Immature natural killer cell (primary cell): ENCODE measurements around the gene DPCD. TPM values are rescaled to one million over a fixed set of nuclear protein-coding genes. Genes with fewer than 3 reads are reported as not detected.

Experiments
- DNase-seq, 3 donors: peaks; one replicate each; pipeline ENCODE4 v3.0.0; 2022; ENCODE audit warnings: mixed read lengths in 1 of 3
- H3K27ac Mint-ChIP-seq, 6 donors: one replicate each; pipeline ENCODE4 v1.8.0; 2020; ENCODE audit warnings: mixed read lengths in 6 of 6, mild to moderate bottlenecking in 5 of 6, inconsistent platforms in 4 of 6, moderate library complexity in 3 of 6
- H3K27me3 Mint-ChIP-seq, 3 donors: one replicate each; pipeline ENCODE4 v1.8.0; 2020 to 2021; ENCODE audit warnings: low read depth in 3 of 3, mild to moderate bottlenecking in 3 of 3, mixed read lengths in 3 of 3, moderate library complexity in 3 of 3, inconsistent platforms in 1 of 3
- H3K36me3 Mint-ChIP-seq, 3 donors: one replicate each; pipeline ENCODE4 v1.8.0; 2020; ENCODE audit warnings: mixed read lengths in 3 of 3, inconsistent platforms in 2 of 3, mild to moderate bottlenecking in 2 of 3
- H3K4me1 Mint-ChIP-seq, 2 donors: one replicate each; pipeline ENCODE4 v1.8.0; 2020; ENCODE audit warnings: inconsistent platforms in 2 of 2, mild to moderate bottlenecking in 2 of 2, mixed read lengths in 2 of 2, moderate library complexity in 1 of 2
- H3K4me3 Mint-ChIP-seq, 5 donors: one replicate each; pipeline ENCODE4 v1.8.0; 2020; ENCODE audit warnings: mild to moderate bottlenecking in 5 of 5, mixed read lengths in 5 of 5, inconsistent platforms in 3 of 5, moderate library complexity in 3 of 5
- H3K9me3 Mint-ChIP-seq, 6 donors: one replicate each; pipeline ENCODE4 v1.8.0; 2020; ENCODE audit warnings: mild to moderate bottlenecking in 6 of 6, mixed read lengths in 6 of 6, inconsistent platforms in 4 of 6, moderate library complexity in 3 of 6
- polyA plus RNA-seq, 3 donors: library from polyadenylated mRNA; unstranded; fragments of 300-500 nt; fragmentation: Illumina TruSeq; gene quantifications; one replicate each; pipeline ENCODE4 v1.2.3, GENCODE V29; 2021

DPCD gene
- polyA plus RNA-seq, 3 donors from 2014 or later = 2.1 to 2.8 TPM; not detected in 1

GRCh38 chr10:101570428-101571270, 17.5 kb upstream of the DPCD start:
- no peak overlapping the region for H3K27ac Mint-ChIP-seq
- H3K36me3 Mint-ChIP-seq = peaks cover 0 to 3% (median 0%) of the 10 kb centered on the region in 3 donors
- H3K27me3 Mint-ChIP-seq = peaks cover 10 to 22% (median 15%) of the 10 kb centered on the region in 3 donors
- no peak for DNase-seq
- H3K4me3 Mint-ChIP-seq = peak overlapping the region in 4 of 5 donors; percentile 41 to 75 (median 60)
- H3K4me1 Mint-ChIP-seq = peaks cover 9 to 12% of the 10 kb centered on the region in 2 donors
- H3K9me3 Mint-ChIP-seq = no peaks in the 10 kb centered on the region

- no peak for DNase-seq
- Mint-ChIP-seq H3K9me3 (no peaks in the 10 kb centered on the region), H3K27ac (no peak overlapping the region), H3K4me3 (peak overlapping the region in 2 of 5 donors; percentile 18 to 62), H3K4me1 (peaks cover 9 to 10% of the 10 kb centered on the region in 2 donors), H3K27me3 (peaks cover 7 to 22% (median 11%) of the 10 kb centered on the region in 3 donors), H3K36me3 (peaks cover 0 to 3% (median 0%) of the 10 kb centered on the region in 3 donors)
Measured at GRCh38 chr10:101571271-101571925, 16.7 kb upstream of the DPCD start.

- Mint-ChIP-seq H3K27me3 (peaks cover 5 to 22% (median 11%) of the 10 kb centered on the region in 3 donors), H3K27ac (no peak overlapping the region), H3K4me3 (no peak overlapping the region), H3K4me1 (peaks cover 4 to 7% of the 10 kb centered on the region in 2 donors), H3K9me3 (no peaks in the 10 kb centered on the region), H3K36me3 (peaks cover 0 to 3% (median 0%) of the 10 kb centered on the region in 3 donors)
- DNase-seq = no peak
Measured at GRCh38 chr10:101572126-101572525, 16.0 kb upstream of the DPCD start.

GRCh38 chr10:101572785-101573184, 15.3 kb upstream of the DPCD start:
- peak overlapping the region in 1 of 5 donors; percentile 4 for H3K4me3 Mint-ChIP-seq
- no peaks in the 10 kb centered on the region for H3K9me3 Mint-ChIP-seq
- no peaks in the 10 kb centered on the region for H3K36me3 Mint-ChIP-seq
- peaks cover 0 to 7% of the 10 kb centered on the region in 2 donors for H3K4me1 Mint-ChIP-seq
- H3K27ac Mint-ChIP-seq = no peak overlapping the region
- DNase-seq = no peak
- H3K27me3 Mint-ChIP-seq = peaks cover 5 to 17% (median 9%) of the 10 kb centered on the region in 3 donors

GRCh38 chr10:101573885-101574753, 14.0 kb upstream of the DPCD start:
- H3K9me3 Mint-ChIP-seq = no peaks in the 10 kb centered on the region
- peaks cover 2 to 5% (median 3%) of the 10 kb centered on the region in 3 donors for H3K27me3 Mint-ChIP-seq
- H3K27ac Mint-ChIP-seq = no peak overlapping the region
- no peak for DNase-seq
- H3K4me3 Mint-ChIP-seq = no peak overlapping the region
- H3K36me3 Mint-ChIP-seq = peaks cover 4 to 6% (median 5%) of the 10 kb centered on the region in 3 donors
- peaks cover 0 to 7% of the 10 kb centered on the region in 2 donors for H3K4me1 Mint-ChIP-seq

- H3K27me3 Mint-ChIP-seq = peaks cover 0 to 3% (median 0%) of the 10 kb centered on the region in 3 donors
- H3K27ac Mint-ChIP-seq = no peak overlapping the region
- no peak for DNase-seq
- H3K9me3 Mint-ChIP-seq = no peaks in the 10 kb centered on the region
- H3K36me3 Mint-ChIP-seq = peaks cover 4 to 10% (median 5%) of the 10 kb centered on the region in 3 donors
- H3K4me3 Mint-ChIP-seq = no peak overlapping the region
- peaks cover 0 to 3% of the 10 kb centered on the region in 2 donors for H3K4me1 Mint-ChIP-seq
Measured at GRCh38 chr10:101575091-101575490, 13.0 kb upstream of the DPCD start.

- peak overlapping the region in 1 of 6 donors; percentile 49 for H3K27ac Mint-ChIP-seq
Measured at GRCh38 chr10:101575580-101576210, 12.4 kb upstream of the DPCD start.

GRCh38 chr10:101576211-101576863, 11.8 kb upstream of the DPCD start:
- H3K36me3 Mint-ChIP-seq = peaks cover 4 to 10% (median 5%) of the 10 kb centered on the region in 3 donors
- no peak for DNase-seq
- H3K4me3 Mint-ChIP-seq = no peak overlapping the region
- H3K27ac Mint-ChIP-seq = peak overlapping the region in 1 of 6 donors; percentile 49
- H3K27me3 Mint-ChIP-seq = no peaks in the 10 kb centered on the region
- H3K4me1 Mint-ChIP-seq = no peaks in the 10 kb centered on the region
- H3K9me3 Mint-ChIP-seq = no peaks in the 10 kb centered on the region

More at GRCh38 chr10:101575580-101576210, 12.4 kb upstream of the DPCD start:
- H3K4me1 Mint-ChIP-seq = peaks cover 0 to 2% of the 10 kb centered on the region in 2 donors
- H3K27me3 Mint-ChIP-seq = peaks cover 0 to 3% (median 0%) of the 10 kb centered on the region in 3 donors
- H3K9me3 Mint-ChIP-seq = no peaks in the 10 kb centered on the region
- DNase-seq = no peak
- H3K36me3 Mint-ChIP-seq = peaks cover 4 to 10% (median 5%) of the 10 kb centered on the region in 3 donors
- H3K4me3 Mint-ChIP-seq = no peak overlapping the region

GRCh38 chr10:101577121-101577871, 10.8 kb upstream of the DPCD start:
- no peaks in the 10 kb centered on the region for H3K9me3 Mint-ChIP-seq
- no peaks in the 10 kb centered on the region for H3K4me1 Mint-ChIP-seq
- H3K36me3 Mint-ChIP-seq = peaks cover 4 to 10% (median 5%) of the 10 kb centered on the region in 3 donors
- H3K27me3 Mint-ChIP-seq = no peaks in the 10 kb centered on the region
- H3K27ac Mint-ChIP-seq = no peak overlapping the region
- DNase-seq = no peak
- H3K4me3 Mint-ChIP-seq = no peak overlapping the region

GRCh38 chr10:101578192-101578591, 9.9 kb upstream of the DPCD start:
- H3K36me3 Mint-ChIP-seq = peaks cover 4 to 10% (median 5%) of the 10 kb centered on the region in 3 donors
- H3K4me1 Mint-ChIP-seq = no peaks in the 10 kb centered on the region
- H3K9me3 Mint-ChIP-seq = no peaks in the 10 kb centered on the region
- DNase-seq = no peak
- H3K27me3 Mint-ChIP-seq = no peaks in the 10 kb centered on the region
- H3K4me3 Mint-ChIP-seq = no peak overlapping the region
- no peak overlapping the region for H3K27ac Mint-ChIP-seq

GRCh38 chr10:101578803-101579515, 9.2 kb upstream of the DPCD start:
- Mint-ChIP-seq H3K27me3 (no peaks in the 10 kb centered on the region), H3K4me3 (no peak overlapping the region), H3K36me3 (peaks cover 4 to 13% (median 5%) of the 10 kb centered on the region in 3 donors), H3K9me3 (no peaks in the 10 kb centered on the region), H3K27ac (no peak overlapping the region), H3K4me1 (no peaks in the 10 kb centered on the region)
- no peak for DNase-seq

GRCh38 chr10:101579516-101579870, 8.6 kb upstream of the DPCD start:
- Mint-ChIP-seq H3K4me3 (no peak overlapping the region), H3K27ac (no peak overlapping the region)

More at GRCh38 chr10:101579516-101579870, 8.6 kb upstream of the DPCD start:
- Mint-ChIP-seq H3K4me1 (no peaks in the 10 kb centered on the region), H3K27me3 (no peaks in the 10 kb centered on the region), H3K36me3 (peaks cover 4 to 16% (median 5%) of the 10 kb centered on the region in 3 donors), H3K9me3 (no peaks in the 10 kb centered on the region)
- DNase-seq = no peak
